ENCODE results near the gene CCRL2. TPM values are rescaled to one million over a fixed set of nuclear protein-coding genes. Genes with fewer than 3 reads are reported as not detected.

Gene CCRL2
- total RNA-seq, 2 donors from 2014 or later, result 0.41 to 4.4 TPM

DNA sequence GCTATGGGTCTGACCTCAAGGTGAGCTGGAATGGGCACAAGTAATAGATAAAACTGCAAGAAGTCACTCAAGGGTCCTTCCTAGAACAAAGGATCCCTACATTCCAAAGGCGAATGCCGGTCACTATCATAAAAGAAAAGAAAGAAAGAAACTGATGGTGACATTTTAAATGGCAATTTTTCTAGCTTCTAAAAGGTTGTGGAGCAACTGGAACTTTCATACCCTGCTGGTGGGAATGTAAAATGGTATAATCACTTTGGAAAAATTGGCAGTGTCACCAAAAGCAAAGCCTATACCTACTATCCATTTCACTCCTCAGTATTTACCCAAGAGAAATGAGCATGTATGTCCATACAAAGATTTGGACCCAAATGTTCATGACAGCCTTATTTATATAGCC, 4.2 kb downstream of the CCRL2 start:
- Histone ChIP-seq H3K4me1 (ENCODE audit: control insufficient read depth in 1 of 2, low read depth in 2 of 2) (peaks cover 0 to 9% of the 10 kb centered on the region in 2 donors), H3K27ac (no peak overlapping the region), H3K4me3 (no peak overlapping the region), H3K27me3 (replicated peaks; ENCODE audit: insufficient read depth) (no peaks in the 10 kb centered on the region), H3K36me3 (no peaks in the 10 kb centered on the region), H3K9me3 (no peaks in the 10 kb centered on the region)
- no peak for TF ChIP-seq CTCF (IDR thresholded peaks at IDR 0.05)
- ATAC-seq (ENCODE audit: insufficient number of reproducible peaks, low FRiP score, low read depth), result no peak
- no peak for DNase-seq (ENCODE audit: low spot score)

DNA sequence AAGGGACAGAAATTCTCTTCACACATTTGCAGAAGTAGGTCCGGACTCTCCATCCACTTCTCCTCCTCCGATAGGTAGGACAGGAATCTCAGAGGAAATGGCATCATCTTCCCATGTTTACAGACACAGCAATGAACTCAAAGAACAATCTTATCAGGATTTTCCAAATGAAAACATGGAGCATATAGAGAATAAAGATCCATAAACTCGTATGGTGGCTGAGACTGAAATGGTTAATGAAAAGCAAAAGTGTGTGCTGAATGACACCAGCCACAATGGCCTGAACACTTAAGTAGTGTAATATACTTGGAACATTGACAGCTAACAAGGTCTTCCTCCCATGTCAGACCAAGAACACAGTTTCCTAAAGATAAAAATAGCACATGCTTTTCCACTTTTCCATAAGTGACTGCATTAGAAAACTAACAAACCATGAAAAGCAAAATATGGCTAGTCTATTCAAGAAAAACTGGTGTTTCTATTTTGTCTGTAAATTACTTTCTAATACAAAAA, 5.8 kb downstream of the CCRL2 start:
- DNase-seq (ENCODE audit: low spot score) (no peak), ATAC-seq (ENCODE audit: insufficient number of reproducible peaks, low FRiP score, low read depth) (no peak)
- Histone ChIP-seq H3K36me3 (no peaks in the 10 kb centered on the region), H3K27me3 (replicated peaks; ENCODE audit: insufficient read depth) (no peaks in the 10 kb centered on the region), H3K27ac (no peak overlapping the region), H3K4me3 (no peak overlapping the region), H3K9me3 (no peaks in the 10 kb centered on the region), H3K4me1 (ENCODE audit: control insufficient read depth in 1 of 2, low read depth in 2 of 2) (peaks cover 0 to 7% of the 10 kb centered on the region in 2 donors)
- no peak for TF ChIP-seq CTCF (IDR thresholded peaks at IDR 0.05)

DNA sequence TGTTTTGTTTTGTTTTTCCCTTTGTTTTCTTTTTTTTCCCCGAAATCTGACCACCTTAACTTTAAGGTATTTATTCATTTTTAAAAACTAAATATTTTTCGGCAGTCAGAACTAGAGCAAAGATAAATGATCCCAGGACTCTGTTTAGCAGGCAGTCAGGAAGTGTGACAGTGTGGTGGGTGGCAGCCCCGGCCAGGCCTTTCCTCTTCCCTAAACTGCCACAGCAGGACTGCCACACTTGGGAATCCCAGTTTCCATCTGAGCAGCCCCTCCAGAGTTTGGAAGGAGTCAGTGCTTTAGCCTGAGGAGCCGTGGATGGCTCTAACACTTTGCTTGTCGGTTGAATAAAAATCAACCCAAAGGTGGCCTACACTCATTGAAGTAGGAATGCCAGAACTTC, 6.9 kb downstream of the CCRL2 start:
- Histone ChIP-seq H3K36me3 (no peaks in the 10 kb centered on the region), H3K9me3 (no peaks in the 10 kb centered on the region), H3K4me1 (ENCODE audit: control insufficient read depth in 1 of 2, low read depth in 2 of 2) (peaks cover 0 to 7% of the 10 kb centered on the region in 2 donors), H3K27ac (no peak overlapping the region), H3K4me3 (no peak overlapping the region), H3K27me3 (replicated peaks; ENCODE audit: insufficient read depth) (no peaks in the 10 kb centered on the region)
- ATAC-seq (ENCODE audit: insufficient number of reproducible peaks, low FRiP score, low read depth), result no peak
- no peak for DNase-seq (ENCODE audit: low spot score)
- TF ChIP-seq CTCF (IDR thresholded peaks at IDR 0.05), result no peak

GRCh38 chr3:46414739-46415138, 7.7 kb downstream of the CCRL2 start:
- Histone ChIP-seq H3K27me3 (replicated peaks; ENCODE audit: insufficient read depth) (no peaks in the 10 kb centered on the region), H3K36me3 (no peaks in the 10 kb centered on the region), H3K4me1 (ENCODE audit: control insufficient read depth in 1 of 2, low read depth in 2 of 2) (peaks cover 0 to 7% of the 10 kb centered on the region in 2 donors), H3K4me3 (no peak overlapping the region), H3K27ac (no peak overlapping the region), H3K9me3 (no peaks in the 10 kb centered on the region)
- no peak for TF ChIP-seq CTCF (IDR thresholded peaks at IDR 0.05)
- DNase-seq (ENCODE audit: low spot score), result no peak
- no peak for ATAC-seq (ENCODE audit: insufficient number of reproducible peaks, low FRiP score, low read depth)

DNA sequence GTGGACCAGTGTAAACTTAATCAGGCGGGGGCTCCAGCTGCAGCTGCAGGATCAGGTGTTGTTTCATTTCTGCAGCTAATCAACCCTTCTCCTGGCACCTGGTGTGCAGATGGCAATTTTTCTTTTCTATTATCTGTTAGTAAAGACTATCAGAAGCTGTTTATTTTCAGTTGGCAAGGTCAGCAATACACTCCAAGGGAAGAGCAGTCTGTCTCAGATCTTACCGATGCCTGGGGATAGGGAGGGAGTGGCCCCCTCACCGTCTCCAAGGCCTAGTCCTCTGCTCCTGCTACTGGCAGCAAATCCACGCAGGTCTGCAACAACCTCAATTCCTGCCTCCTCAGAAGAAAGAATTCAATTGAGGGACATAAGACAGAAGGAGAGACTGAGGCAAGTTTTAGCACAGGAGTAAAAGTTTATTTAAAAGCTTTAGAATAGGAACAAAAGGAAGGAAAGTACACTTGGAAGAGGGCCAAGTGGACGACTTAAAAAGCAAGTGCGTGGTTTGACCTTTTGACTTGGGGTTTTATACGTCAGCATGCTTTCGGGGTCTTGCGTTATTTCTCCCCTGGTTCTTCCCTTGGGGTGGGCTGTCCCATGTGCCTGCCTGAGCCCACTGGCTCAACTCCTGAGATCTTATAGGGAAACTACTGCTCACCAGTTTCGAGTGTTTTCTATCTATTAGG, 9.2 kb downstream of the CCRL2 start:
- H3K4me3 ChIP-seq, result no peak overlapping the region
- no peaks in the 10 kb centered on the region for H3K36me3 ChIP-seq
- H3K27ac ChIP-seq, result no peak overlapping the region
- no peaks in the 10 kb centered on the region for H3K9me3 ChIP-seq
- DNase-seq (ENCODE audit: low spot score), result no peak
- no peaks in the 10 kb centered on the region for H3K27me3 ChIP-seq (replicated peaks; ENCODE audit: insufficient read depth)
- peaks cover 0 to 7% of the 10 kb centered on the region in 2 donors for H3K4me1 ChIP-seq (ENCODE audit: control insufficient read depth in 1 of 2, low read depth in 2 of 2)
- ATAC-seq (ENCODE audit: insufficient number of reproducible peaks, low FRiP score, low read depth), result no peak
- TF ChIP-seq CTCF (IDR thresholded peaks at IDR 0.05), result no peak

Data from thoracic aorta (tissue), 2 donors.